HG03139 (cell line): ENCODE data around the gene PIGH.
"Not testable (repeated sequence)": the region's sequence is repeated elsewhere in the genome, so short reads cannot be mapped to it uniquely, and the experiment has no call there.

Source experiments
- ATAC-seq: cut with Tn5 transposase; IDR thresholded peaks from one replicate; pipeline ENCODE4 v1.9.1; 2021; ENCODE audit not compliant: unreplicated experiment

PIGH gene

GRCh38 chr14:67599698-67600561 lies at the start of gene PIGH:
TSS of gene PIGH (minus strand) at chr14:67600268. CDS start at chr14:67600203, 65 bp downstream.
- peak; percentile 93 for ATAC-seq

- no peak for ATAC-seq
These were observed 46.1 kb upstream of the PIGH start for GRCh38 chr14:67646131-67646530.

- ATAC-seq: no peak
These were observed 45.3 kb upstream of the PIGH start for GRCh38 chr14:67645414-67645813.

GRCh38 chr14:67644428-67644827 lies 44.4 kb upstream of the PIGH start:
- no peak for ATAC-seq

GRCh38 chr14:67643713-67644112 lies 43.6 kb upstream of the PIGH start:
- no peak for ATAC-seq

GRCh38 chr14:67641902-67642749 lies 42.1 kb upstream of the PIGH start:
- ATAC-seq: no peak

- no peak for ATAC-seq
These were observed 41.4 kb upstream of the PIGH start for GRCh38 chr14:67641480-67641879.

GRCh38 chr14:67638642-67639041 lies 38.6 kb upstream of the PIGH start:
- no peak for ATAC-seq

- no peak for ATAC-seq
These were observed 36.4 kb upstream of the PIGH start for GRCh38 chr14:67636361-67636919.

GRCh38 chr14:67633451-67634147 lies 33.5 kb upstream of the PIGH start:
- no peak for ATAC-seq

- no peak for ATAC-seq
These were observed 30.9 kb upstream of the PIGH start for GRCh38 chr14:67630938-67631337.

- ATAC-seq: no peak
These were observed 30.1 kb upstream of the PIGH start for GRCh38 chr14:67630186-67630585.

- ATAC-seq: no peak
These were observed 27.5 kb upstream of the PIGH start for GRCh38 chr14:67627519-67627918.

GRCh38 chr14:67626131-67626530 lies 26.1 kb upstream of the PIGH start:
- not testable (repeated sequence) for ATAC-seq

- ATAC-seq: no peak
These were observed 23.0 kb upstream of the PIGH start for GRCh38 chr14:67623114-67623513.

- ATAC-seq: no peak
These were observed 22.6 kb upstream of the PIGH start for GRCh38 chr14:67622675-67623074.

GRCh38 chr14:67620217-67620785 lies 20.2 kb upstream of the PIGH start:
- ATAC-seq: no peak

GRCh38 chr14:67619446-67620216 lies 19.6 kb upstream of the PIGH start, which contains the start of gene ARG2:
TSS of gene ARG2 (plus strand) at chr14:67619920. CDS start at chr14:67619978, 58 bp downstream.
- ATAC-seq: peak; percentile 97

- ATAC-seq: no peak
These were observed 18.6 kb upstream of the PIGH start for GRCh38 chr14:67618617-67619063.

GRCh38 chr14:67610491-67610890 lies 10.4 kb upstream of the PIGH start:
- ATAC-seq: no peak
